IMR-90 (cell line): ENCODE data around the gene ALOX12B.

Experiments
- CEBPB ChIP-seq: IDR thresholded peaks from 2 replicates; pipeline ENCODE4 v1.6.1; 2012; ENCODE audit warnings: low read depth, low read length, improper control_type of control experiment
- NFE2L2 ChIP-seq: fragments of 150-350 bp; IDR thresholded peaks from 2 replicates; pipeline ENCODE4 v1.6.1; 2016; ENCODE audit warnings: low read depth, mild to moderate bottlenecking, low read length
- POLR2A ChIP-seq: IDR thresholded peaks from 2 replicates; pipeline ENCODE4 v1.6.1; 2012; ENCODE audit warnings: mild to moderate bottlenecking, low read depth, low read length
- RAD21 ChIP-seq: IDR thresholded peaks from 2 replicates; pipeline ENCODE4 v1.6.1; 2012; ENCODE audit warnings: low read length, improper control_type of control experiment
- RCOR1 ChIP-seq: IDR thresholded peaks from 2 replicates; pipeline ENCODE4 v1.6.1; 2012; ENCODE audit warnings: mild to moderate bottlenecking, low read length, improper control_type of control experiment; ENCODE audit not compliant: insufficient replicate concordance
- TF ChIP-seq, protein P1 (sequence below): conservative IDR thresholded peaks from 2 replicates; pipeline ENCODE4 v1.5.1; 2012; ENCODE audit warnings: mild to moderate bottlenecking, low read depth, low read length, improper control_type of control experiment

- TF ChIP-seq, protein P1, sequence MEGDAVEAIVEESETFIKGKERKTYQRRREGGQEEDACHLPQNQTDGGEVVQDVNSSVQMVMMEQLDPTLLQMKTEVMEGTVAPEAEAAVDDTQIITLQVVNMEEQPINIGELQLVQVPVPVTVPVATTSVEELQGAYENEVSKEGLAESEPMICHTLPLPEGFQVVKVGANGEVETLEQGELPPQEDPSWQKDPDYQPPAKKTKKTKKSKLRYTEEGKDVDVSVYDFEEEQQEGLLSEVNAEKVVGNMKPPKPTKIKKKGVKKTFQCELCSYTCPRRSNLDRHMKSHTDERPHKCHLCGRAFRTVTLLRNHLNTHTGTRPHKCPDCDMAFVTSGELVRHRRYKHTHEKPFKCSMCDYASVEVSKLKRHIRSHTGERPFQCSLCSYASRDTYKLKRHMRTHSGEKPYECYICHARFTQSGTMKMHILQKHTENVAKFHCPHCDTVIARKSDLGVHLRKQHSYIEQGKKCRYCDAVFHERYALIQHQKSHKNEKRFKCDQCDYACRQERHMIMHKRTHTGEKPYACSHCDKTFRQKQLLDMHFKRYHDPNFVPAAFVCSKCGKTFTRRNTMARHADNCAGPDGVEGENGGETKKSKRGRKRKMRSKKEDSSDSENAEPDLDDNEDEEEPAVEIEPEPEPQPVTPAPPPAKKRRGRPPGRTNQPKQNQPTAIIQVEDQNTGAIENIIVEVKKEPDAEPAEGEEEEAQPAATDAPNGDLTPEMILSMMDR = no peak
- no peak for TF ChIP-seq RAD21
- TF ChIP-seq RCOR1 = no peak
- TF ChIP-seq NFE2L2 = no peak
- TF ChIP-seq CEBPB = no peak
- no peak for TF ChIP-seq POLR2A
These were observed 18.6 kb downstream of the ALOX12B start for GRCh38 chr17:8068736-8069586.
